ENCODE results near the gene PIK3CG.

GRCh38 chr7:106888204-106888603 lies 23.1 kb downstream of the PIK3CG start:
- TF ChIP-seq POLR2AphosphoS5 (IDR thresholded peaks at IDR 0.05; ENCODE audit: low read depth, low read length) (no peak), POLR2A (IDR thresholded peaks at IDR 0.05; ENCODE audit: low read depth, low read length) (no peak), TAF1 (IDR thresholded peaks at IDR 0.05; ENCODE audit: low read depth, low read length) (no peak)

All from GM12891 (cell line).